ENCODE results near the gene CITED4. TPM values are rescaled to one million over a fixed set of nuclear protein-coding genes. Genes with fewer than 3 reads are reported as not detected.

CITED4 gene
- total RNA-seq, 4 donors from 2014 or later: 52.6 to 90.4 (median 58.4) TPM

DNA sequence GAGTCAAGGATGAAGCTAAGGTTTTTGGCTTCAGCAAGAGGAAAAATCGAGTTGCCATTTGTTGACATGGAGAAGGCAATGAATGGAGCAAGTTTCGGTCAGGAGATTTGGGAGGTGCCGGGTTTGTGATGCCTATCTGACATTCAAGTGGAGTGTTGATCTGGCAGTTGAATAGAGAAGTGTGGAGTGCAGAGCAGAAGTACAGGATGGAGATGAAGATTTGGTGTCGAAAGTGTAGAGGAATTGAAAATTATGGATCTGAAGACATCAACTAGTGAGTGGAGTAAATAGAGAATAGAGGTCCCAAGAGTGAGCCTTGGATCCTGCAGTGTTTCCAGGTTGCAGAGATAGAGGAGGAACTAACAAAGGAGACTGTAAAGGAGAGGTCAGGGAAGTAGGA is 25.9 kb downstream of the CITED4 start:
- 84% methylated on average over 4 of the region's 4 CpGs for WGBS
- Histone ChIP-seq H3K27ac (no peak overlapping the region), H3K4me3 (no peak overlapping the region), H3K27me3 (peaks cover 9% of the 10 kb centered on the region), H3K36me3 (no peaks in the 10 kb centered on the region), H3K4me1 (no peaks in the 10 kb centered on the region), H3K9me3 (no peaks in the 10 kb centered on the region)
- TF ChIP-seq, protein P1, sequence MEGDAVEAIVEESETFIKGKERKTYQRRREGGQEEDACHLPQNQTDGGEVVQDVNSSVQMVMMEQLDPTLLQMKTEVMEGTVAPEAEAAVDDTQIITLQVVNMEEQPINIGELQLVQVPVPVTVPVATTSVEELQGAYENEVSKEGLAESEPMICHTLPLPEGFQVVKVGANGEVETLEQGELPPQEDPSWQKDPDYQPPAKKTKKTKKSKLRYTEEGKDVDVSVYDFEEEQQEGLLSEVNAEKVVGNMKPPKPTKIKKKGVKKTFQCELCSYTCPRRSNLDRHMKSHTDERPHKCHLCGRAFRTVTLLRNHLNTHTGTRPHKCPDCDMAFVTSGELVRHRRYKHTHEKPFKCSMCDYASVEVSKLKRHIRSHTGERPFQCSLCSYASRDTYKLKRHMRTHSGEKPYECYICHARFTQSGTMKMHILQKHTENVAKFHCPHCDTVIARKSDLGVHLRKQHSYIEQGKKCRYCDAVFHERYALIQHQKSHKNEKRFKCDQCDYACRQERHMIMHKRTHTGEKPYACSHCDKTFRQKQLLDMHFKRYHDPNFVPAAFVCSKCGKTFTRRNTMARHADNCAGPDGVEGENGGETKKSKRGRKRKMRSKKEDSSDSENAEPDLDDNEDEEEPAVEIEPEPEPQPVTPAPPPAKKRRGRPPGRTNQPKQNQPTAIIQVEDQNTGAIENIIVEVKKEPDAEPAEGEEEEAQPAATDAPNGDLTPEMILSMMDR (IDR thresholded peaks at IDR 0.05): no peak
- TF ChIP-seq POLR2AphosphoS5 (IDR thresholded peaks at IDR 0.05) (no peak), EP300 (IDR thresholded peaks at IDR 0.05) (no peak), POLR2A (IDR thresholded peaks at IDR 0.05) (no peak)
- DNase-seq (ENCODE audit: low spot score in 2 of 2): no peak

DNA sequence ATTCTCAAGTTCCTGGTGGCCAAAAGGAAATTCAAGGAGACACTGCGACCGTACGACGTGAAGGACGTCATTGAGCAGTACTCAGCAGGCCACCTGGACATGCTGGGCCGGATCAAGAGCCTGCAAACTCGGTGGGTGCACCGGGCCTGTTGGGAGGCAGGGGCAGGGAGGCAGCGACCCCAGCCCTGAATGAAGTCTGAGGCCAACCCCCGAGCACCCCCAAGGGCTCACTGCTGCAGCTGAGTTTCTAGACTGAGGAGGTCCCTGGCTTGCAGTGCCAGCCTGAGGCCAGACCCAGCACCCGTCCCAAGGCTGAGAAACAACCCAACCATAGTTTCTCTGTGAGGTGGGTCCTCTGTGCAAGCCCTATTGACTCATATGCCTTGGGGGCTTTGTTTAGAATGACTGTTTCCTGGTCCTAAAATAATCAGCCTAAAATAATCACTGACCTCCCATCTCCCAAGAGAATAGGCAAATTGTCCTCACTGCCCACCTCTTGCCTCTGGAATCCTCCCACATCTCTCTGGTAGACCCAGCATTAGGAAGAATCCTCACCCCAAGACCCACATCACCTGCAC is 27.1 kb downstream of the CITED4 start:
- Histone ChIP-seq H3K27ac (no peak overlapping the region), H3K4me3 (no peak overlapping the region), H3K36me3 (no peaks in the 10 kb centered on the region), H3K9me3 (no peaks in the 10 kb centered on the region), H3K27me3 (peaks cover 9% of the 10 kb centered on the region), H3K4me1 (no peaks in the 10 kb centered on the region)
- TF ChIP-seq EP300 (IDR thresholded peaks at IDR 0.05) (no peak), POLR2AphosphoS5 (IDR thresholded peaks at IDR 0.05) (no peak), POLR2A (IDR thresholded peaks at IDR 0.05) (no peak)
- TF ChIP-seq, protein P1 (IDR thresholded peaks at IDR 0.05): no peak
- 81% methylated on average over 11 of the region's 11 CpGs for WGBS
- DNase-seq (ENCODE audit: low spot score in 2 of 2): no peak

DNA sequence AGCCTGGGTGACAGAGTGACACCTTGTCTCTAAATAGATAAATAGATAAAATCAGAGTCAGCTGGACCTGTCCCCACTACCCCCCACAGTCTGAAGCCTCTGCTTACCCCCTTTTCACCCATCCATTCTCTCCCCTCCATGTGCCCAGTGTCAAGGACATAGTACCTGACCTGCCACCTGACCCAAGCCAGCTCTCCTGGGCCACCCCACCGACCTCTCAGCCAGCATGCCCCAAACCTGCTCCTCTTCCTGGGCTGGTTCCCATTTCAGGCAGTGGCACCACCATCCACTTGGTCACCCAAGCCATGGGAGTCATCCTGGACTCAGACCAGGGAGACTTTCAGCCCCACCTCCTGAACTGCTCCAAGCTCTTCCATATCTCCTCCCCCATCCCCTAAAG is 28.2 kb downstream of the CITED4 start:
- H3K9me3 ChIP-seq: no peaks in the 10 kb centered on the region
- no peak overlapping the region for H3K27ac ChIP-seq
- no peak for DNase-seq (ENCODE audit: low spot score in 2 of 2)
- no peak overlapping the region for H3K4me3 ChIP-seq
- no peak for TF ChIP-seq POLR2A (IDR thresholded peaks at IDR 0.05)
- no peak for TF ChIP-seq POLR2AphosphoS5 (IDR thresholded peaks at IDR 0.05)
- TF ChIP-seq, protein P1 (IDR thresholded peaks at IDR 0.05): no peak
- no peak for TF ChIP-seq EP300 (IDR thresholded peaks at IDR 0.05)
- WGBS: 86% methylated on average over 1 of the region's 1 CpG
- no peaks in the 10 kb centered on the region for H3K4me1 ChIP-seq
- peaks cover 9% of the 10 kb centered on the region for H3K27me3 ChIP-seq
- no peaks in the 10 kb centered on the region for H3K36me3 ChIP-seq

DNA sequence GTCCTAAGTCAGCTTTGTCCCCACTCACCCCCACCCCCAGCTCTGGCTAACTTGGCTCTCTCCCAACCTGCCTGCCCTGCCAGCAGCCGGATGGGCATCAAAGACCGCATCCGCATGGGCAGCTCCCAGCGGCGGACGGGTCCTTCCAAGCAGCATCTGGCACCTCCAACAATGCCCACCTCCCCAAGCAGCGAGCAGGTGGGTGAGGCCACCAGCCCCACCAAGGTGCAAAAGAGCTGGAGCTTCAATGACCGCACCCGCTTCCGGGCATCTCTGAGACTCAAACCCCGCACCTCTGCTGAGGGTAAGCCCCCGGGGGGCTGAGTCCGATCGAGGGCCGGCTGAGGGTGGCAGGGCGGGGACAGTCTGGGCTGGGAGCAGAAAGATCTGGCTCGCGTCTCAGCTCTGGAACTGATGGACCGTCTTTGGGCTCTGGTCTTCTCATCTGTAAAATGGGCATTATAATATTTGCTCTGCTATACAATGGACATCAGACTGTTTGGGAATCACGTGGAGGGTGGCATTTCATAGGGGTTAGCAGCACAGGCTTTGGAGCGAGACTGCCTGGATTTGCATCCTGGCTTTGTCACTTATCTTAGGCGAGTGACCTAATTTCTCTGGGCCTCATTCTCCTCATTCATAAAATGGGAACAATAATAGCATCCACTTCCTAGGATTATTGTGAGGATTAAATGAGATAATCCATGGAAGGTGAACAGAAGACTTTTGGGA is 31.0 kb downstream of the CITED4 start:
- Histone ChIP-seq H3K27ac (no peak overlapping the region), H3K36me3 (no peaks in the 10 kb centered on the region), H3K4me1 (no peaks in the 10 kb centered on the region), H3K27me3 (no peaks in the 10 kb centered on the region), H3K4me3 (no peak overlapping the region), H3K9me3 (no peaks in the 10 kb centered on the region)
- TF ChIP-seq, protein P1 (IDR thresholded peaks at IDR 0.05): no peak
- no peak for TF ChIP-seq POLR2A (IDR thresholded peaks at IDR 0.05)
- DNase-seq (ENCODE audit: low spot score in 2 of 2): no peak
- 91% methylated on average over 20 of the region's 22 CpGs for WGBS

DNA sequence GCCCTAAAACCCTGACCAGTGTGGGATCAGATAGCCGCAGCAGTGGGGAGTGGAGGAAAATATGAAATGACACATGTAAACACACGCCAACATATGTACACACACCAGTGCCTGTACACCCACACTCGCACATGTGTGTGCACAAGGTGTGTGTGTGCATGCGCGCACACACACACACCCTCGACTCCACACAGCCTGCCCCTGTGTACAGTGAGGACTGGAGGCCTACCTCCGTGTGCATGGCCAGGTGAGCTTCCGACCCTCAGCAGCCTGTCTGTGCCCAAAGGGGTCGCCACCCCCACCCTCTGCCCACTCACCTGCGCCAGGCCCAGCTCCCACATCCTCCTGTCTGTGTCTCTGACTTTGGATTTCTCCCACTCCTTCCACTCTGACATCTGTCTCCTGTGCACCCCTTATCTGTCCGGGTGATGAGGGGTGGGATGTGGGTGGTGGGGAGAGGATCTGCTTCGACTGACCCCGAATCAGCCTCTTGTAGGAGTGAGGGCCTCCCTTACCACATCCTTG is 31.7 kb downstream of the CITED4 start:
- Histone ChIP-seq H3K4me3 (no peak overlapping the region), H3K4me1 (no peaks in the 10 kb centered on the region), H3K27ac (no peak overlapping the region), H3K27me3 (no peaks in the 10 kb centered on the region), H3K36me3 (no peaks in the 10 kb centered on the region), H3K9me3 (no peaks in the 10 kb centered on the region)
- no peak for DNase-seq (ENCODE audit: low spot score in 2 of 2)
- TF ChIP-seq POLR2AphosphoS5 (IDR thresholded peaks at IDR 0.05) (no peak), POLR2A (IDR thresholded peaks at IDR 0.05) (no peak), EP300 (IDR thresholded peaks at IDR 0.05) (no peak)
- TF ChIP-seq, protein P1 (IDR thresholded peaks at IDR 0.05): no peak
- whole genome bisulfite sequencing: 93% methylated on average over 13 of the region's 13 CpGs

All from suprapubic skin (tissue), 4 donors.